ENCODE data around the gene BSG.
"Not testable (repeated sequence)": the region's sequence is repeated elsewhere in the genome, so short reads cannot be mapped to it uniquely, and the experiment has no call there.

Gene BSG

GRCh38 chr19:604355-604754 is 32.0 kb downstream of the BSG start:
- no peak for DNase-seq (ENCODE audit: low read depth)

GRCh38 chr19:605061-605971 is 32.9 kb downstream of the BSG start:
- DNase-seq (ENCODE audit: low read depth), result not testable (repeated sequence)

- no peak for DNase-seq (ENCODE audit: low read depth)
Measured at GRCh38 chr19:607301-608154, 35.1 kb downstream of the BSG start.

- DNase-seq (ENCODE audit: low read depth), result no peak
Measured at GRCh38 chr19:608155-609003, 36.0 kb downstream of the BSG start.

GRCh38 chr19:609004-609346 is 36.6 kb downstream of the BSG start:
- no peak for DNase-seq (ENCODE audit: low read depth)

GRCh38 chr19:610071-610800 is 37.8 kb downstream of the BSG start:
- DNase-seq (ENCODE audit: low read depth), result no peak

GRCh38 chr19:610801-611480 is 38.5 kb downstream of the BSG start:
- no peak for DNase-seq (ENCODE audit: low read depth)

- DNase-seq (ENCODE audit: low read depth), result no peak
Measured at GRCh38 chr19:611481-611868, 39.1 kb downstream of the BSG start.

GRCh38 chr19:612941-613340 is 40.5 kb downstream of the BSG start:
- DNase-seq (ENCODE audit: low read depth), result no peak

GRCh38 chr19:613732-614567 is 41.6 kb downstream of the BSG start:
- DNase-seq (ENCODE audit: low read depth), result no peak

- no peak for DNase-seq (ENCODE audit: low read depth)
Measured at GRCh38 chr19:615619-616018, 43.2 kb downstream of the BSG start.

- DNase-seq (ENCODE audit: low read depth), result no peak
Measured at GRCh38 chr19:616062-616700, 43.8 kb downstream of the BSG start.

GRCh38 chr19:616747-617526 is 44.5 kb downstream of the BSG start:
- DNase-seq (ENCODE audit: low read depth), result no peak

- DNase-seq (ENCODE audit: low read depth), result no peak
Measured at GRCh38 chr19:617551-618246, 45.3 kb downstream of the BSG start.

- DNase-seq (ENCODE audit: low read depth), result no peak
Measured at GRCh38 chr19:618247-618619, 45.8 kb downstream of the BSG start.

- DNase-seq (ENCODE audit: low read depth), result no peak
Measured at GRCh38 chr19:618674-619285, 46.4 kb downstream of the BSG start.

GRCh38 chr19:619286-620002 is 47.0 kb downstream of the BSG start:
- no peak for DNase-seq (ENCODE audit: low read depth)
